K562 (cell line): ENCODE data around the gene HPS3. TPM values are rescaled to one million over a fixed set of nuclear protein-coding genes. Genes with fewer than 3 reads are reported as not detected.

Experiments
- ETV1 ChIP-seq: fragments of 450-650 bp; conservative IDR thresholded peaks from 2 replicates; pipeline ENCODE4 v1.6.1; 2016; ENCODE audit warnings: missing genetic modification characterization, control low read depth, low read depth, missing compliant biosample characterization
- FOXA3 ChIP-seq, 2 experiments: fragments of 450-650 bp in 1 of 2; sonication (generic) in 1 of 2; formaldehyde crosslinking; IDR thresholded peaks in 1 of 2; conservative IDR thresholded peaks in 1 of 2; 2 replicates each; pipeline versions ENCODE4 v1.4.0 to v1.8.0; 2020 to 2022; ENCODE audit warnings: mild to moderate bottlenecking in 2 of 2, missing genetic modification reagents in 1 of 2
- GATA2 ChIP-seq: sonication (generic); formaldehyde crosslinking; IDR thresholded peaks from 2 replicates; pipeline ENCODE4 v1.4.0; 2020; ENCODE audit warnings: mild to moderate bottlenecking, missing genetic modification reagents
- HMGN3 ChIP-seq: IDR thresholded peaks from 2 replicates; pipeline ENCODE4 v1.6.1; 2011; ENCODE audit warnings: borderline replicate concordance, low read depth, mild to moderate bottlenecking, mixed read lengths, low read length; ENCODE audit not compliant: insufficient read length; ENCODE audit errors: extremely low read depth
- MCM3 ChIP-seq: fragments of 450-650 bp; IDR thresholded peaks from 2 replicates; pipeline ENCODE4 v1.6.1; 2016
- MTA1 ChIP-seq: fragments of 450-650 bp; IDR thresholded peaks from 2 replicates; pipeline ENCODE4 v1.6.1; 2017; ENCODE audit warnings: borderline replicate concordance
- NFE2 ChIP-seq: IDR thresholded peaks from 2 replicates; pipeline ENCODE4 v1.6.1; 2014; ENCODE audit warnings: antibody characterized with exemption, low read depth
- RCOR1 ChIP-seq, 2 experiments: IDR thresholded peaks; 2 replicates each; pipeline ENCODE4 v1.6.1; 2012; ENCODE audit warnings: low read depth in 2 of 2, low read length in 2 of 2, borderline replicate concordance in 1 of 2, improper control_type of control experiment in 1 of 2
- RFX7 ChIP-seq: fragments of 250-450 bp; sonication (Bioruptor Pico); IDR thresholded peaks from 2 replicates; pipeline ENCODE4 v1.5.1; 2021; ENCODE audit warnings: mild to moderate bottlenecking
- WHSC1 ChIP-seq: IDR thresholded peaks from one replicate; pipeline ENCODE4 v1.6.1; 2012; ENCODE audit warnings: low read length, control low read depth, inconsistent platforms
- ZBTB12 ChIP-seq: fragments of 250-450 bp; sonication (Bioruptor Pico); IDR thresholded peaks from 2 replicates; pipeline ENCODE4 v1.4.0; 2020
- ZBTB40 ChIP-seq, 2 experiments: fragments of 450-650 bp in 1 of 2; sonication (generic) in 1 of 2; formaldehyde crosslinking in 1 of 2; IDR thresholded peaks; 2 replicates each; pipeline versions ENCODE4 v1.7.1 to v1.9.0; 2016 to 2022; ENCODE audit warnings: inconsistent platforms in 1 of 2, mild to moderate bottlenecking in 1 of 2, missing genetic modification reagents in 1 of 2
- ZNF316 ChIP-seq: fragments of 450-650 bp; IDR thresholded peaks from 2 replicates; pipeline ENCODE4 v1.6.1; 2016
- ZNF668 ChIP-seq: fragments of 250-450 bp; sonication (Bioruptor Pico); IDR thresholded peaks from 2 replicates; pipeline ENCODE4 v1.8.0; 2022; ENCODE audit warnings: mild to moderate bottlenecking, inconsistent platforms
- polyA plus RNA-seq, 8 experiments: library from polyadenylated mRNA; depleted of rRNA in 4 of 8; stranded (reverse) in 5 of 8; unstranded in 3 of 8; fragments of >200 nt; fragmentation: Nextera tagmentation in 2 of 8; fragmentation: Illumina TruSeq in 1 of 8; extraction: Ambion mirVana in 2 of 8; extraction: Trizol in 1 of 8; gene quantifications; 2 replicates each; pipeline versions ENCODE4 v1.2.1 to v1.2.3, GENCODE V29; 2011 to 2014; ENCODE audit warnings: inconsistent platforms in 1 of 8, missing spikeins in 1 of 8
- total RNA-seq, 7 experiments: library from RNA; depleted of rRNA in 6 of 7; stranded (reverse); fragments of >200 nt in 6 of 7; fragmentation: Illumina TruSeq in 2 of 7; extraction: Trizol in 2 of 7; gene quantifications; 2 replicates each; pipeline versions ENCODE4 v1.2.1 to v1.2.3, GENCODE V29; 2011 to 2021; ENCODE audit warnings: low replicate concordance in 1 of 7
- TF ChIP-seq, protein P1 (sequence below): sonication (generic); IDR thresholded peaks from 2 replicates; pipeline ENCODE4 v1.6.1; 2016
- TF ChIP-seq, protein P2 (sequence below): sonication (generic); formaldehyde crosslinking; IDR thresholded peaks from 2 replicates; pipeline ENCODE4 v1.8.0; 2022; ENCODE audit warnings: mild to moderate bottlenecking, missing genetic modification reagents

HPS3 gene
- total and polyA plus RNA-seq, 9 of the 15 experiments (the other 6 are each of a cell fraction or from before 2014, with no cell fraction given) = 1.2 to 11.3 (median 7.6) TPM

GRCh38 chr3:149180057-149180573, 50.7 kb downstream of the HPS3 start (continued):
- TF ChIP-seq, protein P1, sequence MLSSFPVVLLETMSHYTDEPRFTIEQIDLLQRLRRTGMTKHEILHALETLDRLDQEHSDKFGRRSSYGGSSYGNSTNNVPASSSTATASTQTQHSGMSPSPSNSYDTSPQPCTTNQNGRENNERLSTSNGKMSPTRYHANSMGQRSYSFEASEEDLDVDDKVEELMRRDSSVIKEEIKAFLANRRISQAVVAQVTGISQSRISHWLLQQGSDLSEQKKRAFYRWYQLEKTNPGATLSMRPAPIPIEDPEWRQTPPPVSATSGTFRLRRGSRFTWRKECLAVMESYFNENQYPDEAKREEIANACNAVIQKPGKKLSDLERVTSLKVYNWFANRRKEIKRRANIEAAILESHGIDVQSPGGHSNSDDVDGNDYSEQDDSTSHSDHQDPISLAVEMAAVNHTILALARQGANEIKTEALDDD = peak; percentile 27; the same call in 1 of the 2 replicates
- TF ChIP-seq ZNF316 = no peak
- TF ChIP-seq ETV1 (tag) = peak; percentile 41; the same call in 1 of the 2 replicates
- TF ChIP-seq, protein P2, sequence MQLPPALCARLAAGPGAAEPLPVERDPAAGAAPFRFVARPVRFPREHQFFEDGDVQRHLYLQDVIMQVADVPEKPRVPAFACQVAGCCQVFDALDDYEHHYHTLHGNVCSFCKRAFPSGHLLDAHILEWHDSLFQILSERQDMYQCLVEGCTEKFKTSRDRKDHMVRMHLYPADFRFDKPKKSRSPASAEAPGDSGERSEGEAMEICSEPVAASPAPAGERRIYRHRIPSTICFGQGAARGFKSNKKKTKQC (CRISPR knock-in tag) = no peak
- no peak for TF ChIP-seq ZNF668
- no peak for TF ChIP-seq HMGN3
- no peak for TF ChIP-seq MTA1
- peak; percentile 42; the same call in 1 of the 2 replicates for TF ChIP-seq ZBTB12 (CRISPR knock-in tag)
- TF ChIP-seq WHSC1 = no peak
- TF ChIP-seq NFE2 = peak; percentile 71
- TF ChIP-seq GATA2 (CRISPR knock-in tag) = no peak
- TF ChIP-seq ZBTB40 (IDR thresholded peaks at IDR 0.05) = no peak
- TF ChIP-seq ZBTB40 (CRISPR knock-in tag; IDR thresholded peaks at IDR 0.05) = no peak
- peak in 1 of 2 experiments; percentile 81; a peak in 2 of 4 replicates for TF ChIP-seq RCOR1 (IDR thresholded peaks at IDR 0.05; ENCODE audit: borderline replicate concordance in 1 of 2, low read depth in 2 of 2, low read length in 2 of 2)
- no peak for TF ChIP-seq FOXA3 (CRISPR knock-in tag; conservative IDR thresholded peaks at IDR 0.05 in 1 of 2, IDR thresholded peaks at IDR 0.05 in 1 of 2)
- TF ChIP-seq MCM3 = no peak
- no peak for TF ChIP-seq RFX7 (CRISPR knock-in tag)
